SW 1271 (cell line): ENCODE data around the gene GBA2.

ENCODE experiments used
- DNase-seq, 2 experiments: peaks; one replicate each; lab custom pipeline; 2025; lab: John Stamatoyannopoulos, UW

Gene GBA2

GRCh38 chr9:35714579-35715252, 34.3 kb downstream of the GBA2 start:
- DNase-seq, result no peak

DNA sequence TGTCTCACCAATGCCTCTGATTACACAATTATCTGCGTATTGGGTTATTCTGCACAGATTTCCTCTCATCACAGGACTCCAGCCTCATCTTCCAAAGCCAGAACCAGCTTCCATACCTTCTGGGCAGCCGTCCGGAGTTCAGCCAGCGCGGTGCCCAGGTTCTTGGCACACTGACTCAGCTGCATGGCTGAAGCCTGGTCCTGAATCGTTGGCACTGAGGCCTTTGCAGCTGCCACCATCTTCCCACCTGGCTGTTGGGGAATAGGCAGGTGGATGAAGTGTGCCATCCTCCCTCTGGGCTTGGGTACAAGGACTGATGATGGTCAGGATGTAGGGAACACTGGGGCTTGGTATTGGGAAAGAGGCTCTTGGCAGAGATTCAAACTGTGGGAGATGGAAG, 34.9 kb downstream of the GBA2 start:
- DNase-seq, result no peak

- DNase-seq, result no peak
These were observed 35.5 kb downstream of the GBA2 start for GRCh38 chr9:35713578-35713977.

GRCh38 chr9:35712762-35713400, 36.1 kb downstream of the GBA2 start:
- no peak for DNase-seq

GRCh38 chr9:35711501-35712428, 37.3 kb downstream of the GBA2 start:
- no peak for DNase-seq

- DNase-seq, result no peak
These were observed 38.1 kb downstream of the GBA2 start for GRCh38 chr9:35710818-35711500.

DNA sequence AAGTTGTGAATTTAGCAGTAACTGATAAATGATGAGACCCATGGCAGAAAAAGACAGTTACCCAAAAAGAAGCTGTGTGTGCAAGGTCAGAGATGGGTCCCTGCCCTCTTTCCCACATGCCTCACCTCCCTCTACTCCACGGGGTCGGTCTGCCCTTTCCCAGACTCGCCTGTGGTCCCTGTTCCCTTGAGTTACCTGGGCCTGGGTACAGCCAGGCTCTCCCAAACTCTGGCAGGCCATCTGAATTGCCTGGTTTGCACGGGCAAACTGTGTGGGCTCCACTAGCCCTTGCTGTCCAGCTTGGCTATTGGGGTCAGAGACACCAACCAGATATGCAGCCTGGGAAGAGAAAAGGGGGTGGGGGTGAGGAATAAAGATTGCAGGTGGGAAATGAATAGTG, 40.9 kb downstream of the GBA2 start:
- DNase-seq, result no peak

GRCh38 chr9:35706951-35707350, 42.1 kb downstream of the GBA2 start:
- no peak for DNase-seq

DNA sequence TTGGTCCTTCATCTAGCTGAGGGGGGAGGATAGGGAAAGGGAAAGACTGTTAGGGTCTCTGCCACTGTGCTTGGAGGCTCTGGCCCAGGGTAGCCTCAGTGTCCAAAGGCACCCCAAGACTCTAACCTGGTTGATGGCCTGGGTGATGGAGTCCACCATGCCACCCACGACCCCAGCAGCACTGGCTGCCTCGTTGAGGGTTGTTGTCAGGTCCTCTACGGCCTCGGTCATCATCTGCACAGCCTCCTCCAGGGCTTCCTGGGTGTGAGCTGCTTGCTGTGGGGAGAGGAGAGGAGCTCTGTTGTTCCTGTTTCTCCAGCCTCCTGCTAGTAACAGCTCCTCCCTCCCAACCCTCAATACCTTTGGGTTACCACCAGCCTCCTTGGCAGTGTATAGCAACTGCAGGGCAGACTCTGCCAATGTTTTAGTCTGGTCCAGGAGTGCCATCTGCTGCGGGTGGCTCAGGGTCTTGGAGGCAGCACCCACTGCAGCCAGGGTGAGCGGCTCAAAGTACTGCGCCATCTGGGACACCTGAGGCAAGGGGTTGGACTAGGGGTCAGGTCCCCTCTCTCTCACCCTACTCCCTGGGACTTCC, 43.1 kb downstream of the GBA2 start:
- DNase-seq, result no peak

DNA sequence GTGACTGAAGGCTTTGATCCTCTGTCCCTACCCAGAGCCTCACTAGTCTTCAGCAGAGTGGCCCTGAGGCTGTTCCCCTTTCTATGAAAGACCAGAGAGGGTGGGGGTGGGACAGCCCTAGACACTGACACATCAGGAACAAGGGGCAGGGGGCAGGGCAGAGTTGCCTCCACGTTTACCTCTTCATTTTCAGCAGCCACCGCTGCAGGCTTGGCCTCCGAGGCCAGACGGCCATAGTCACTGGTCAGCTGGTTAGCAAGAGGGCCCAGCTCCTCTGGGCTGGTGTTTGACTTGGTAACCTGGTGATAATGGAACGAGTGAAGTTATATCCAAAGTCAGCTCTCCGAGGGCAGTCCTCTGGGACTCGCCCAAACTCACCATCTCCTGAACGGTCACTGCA, 43.7 kb downstream of the GBA2 start:
- no peak for DNase-seq

DNA sequence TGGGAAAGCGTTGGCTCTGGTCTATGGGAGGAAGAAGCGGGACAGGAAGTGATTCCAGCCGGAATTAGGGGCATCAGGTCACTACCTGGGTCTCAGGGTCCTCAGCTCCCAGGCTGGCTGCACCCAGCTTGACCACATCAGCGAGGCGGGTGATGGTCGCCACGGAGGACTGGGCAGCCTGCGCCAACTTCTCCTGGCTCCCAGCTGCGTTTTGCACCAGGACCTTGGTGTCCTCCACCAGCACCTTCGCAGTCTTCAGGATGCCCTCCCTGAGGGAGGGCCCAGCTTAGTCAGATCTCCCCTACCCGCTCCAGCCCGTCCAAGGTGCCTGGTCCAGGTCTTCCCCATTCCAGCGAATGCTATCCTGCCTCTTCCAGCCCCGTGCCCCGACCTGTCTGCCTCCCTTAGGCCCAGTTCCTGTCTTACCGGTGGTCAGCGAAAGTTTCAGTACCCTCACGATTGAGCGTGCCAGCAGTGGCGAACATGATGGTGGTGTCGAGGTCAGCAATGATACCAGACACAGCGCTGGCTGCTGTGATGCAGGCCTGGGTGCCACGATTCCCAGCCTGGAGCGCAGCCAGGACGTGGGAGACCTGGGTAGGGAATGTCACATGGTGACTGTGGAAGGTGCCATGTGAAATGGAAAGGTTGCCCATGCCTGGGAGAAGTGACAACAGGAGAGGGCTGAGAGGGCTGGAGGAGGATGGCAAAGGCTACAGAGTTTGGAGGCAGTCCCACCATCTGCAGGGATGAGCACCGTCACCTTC, 44.9 kb downstream of the GBA2 start:
- no peak for DNase-seq

GRCh38 chr9:35702696-35703095, 46.3 kb downstream of the GBA2 start:
- DNase-seq, result no peak

DNA sequence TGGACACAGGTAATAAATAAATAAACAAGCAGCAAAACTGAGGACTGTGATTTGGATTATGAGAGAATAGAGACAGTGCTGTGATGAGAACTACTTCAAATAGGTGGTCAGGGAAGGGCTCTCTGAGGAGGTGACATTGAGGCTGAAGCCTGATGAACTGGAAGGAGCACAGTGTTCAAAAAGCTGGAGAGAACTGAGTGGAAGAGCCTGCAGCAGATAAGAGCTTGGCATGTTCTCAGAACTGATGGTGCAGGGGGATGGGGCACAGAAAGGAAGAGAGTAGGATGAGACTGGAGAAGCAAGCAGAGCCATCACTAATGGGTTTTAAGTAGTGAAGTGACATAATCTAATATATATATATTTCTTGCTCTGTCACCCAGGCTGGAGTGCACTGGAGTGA, 48.1 kb downstream of the GBA2 start:
- no peak for DNase-seq

GRCh38 chr9:35700031-35700430, 49.0 kb downstream of the GBA2 start:
- no peak for DNase-seq

DNA sequence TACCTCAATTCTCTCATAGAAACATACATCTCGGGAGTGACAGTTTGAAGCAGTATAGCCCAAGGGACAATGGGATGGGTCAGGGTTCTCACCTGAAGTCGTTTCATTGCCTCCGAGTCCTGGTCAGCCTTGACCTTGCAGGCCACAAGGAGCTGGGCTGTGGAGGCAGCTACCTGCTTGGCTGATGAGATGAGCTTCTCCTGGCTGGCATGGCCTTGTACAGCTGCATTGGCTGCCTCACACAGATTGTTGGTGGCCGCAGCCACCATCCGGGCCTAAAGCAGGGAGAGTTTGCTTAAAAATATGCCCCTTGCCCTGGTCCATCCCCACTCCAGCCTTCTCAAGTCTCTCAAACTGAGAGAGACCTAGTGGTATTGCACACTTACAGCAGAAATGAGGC, 50.8 kb downstream of the GBA2 start:
- no peak for DNase-seq

- no peak for DNase-seq
These were observed 51.5 kb downstream of the GBA2 start for GRCh38 chr9:35697486-35697885.

DNA sequence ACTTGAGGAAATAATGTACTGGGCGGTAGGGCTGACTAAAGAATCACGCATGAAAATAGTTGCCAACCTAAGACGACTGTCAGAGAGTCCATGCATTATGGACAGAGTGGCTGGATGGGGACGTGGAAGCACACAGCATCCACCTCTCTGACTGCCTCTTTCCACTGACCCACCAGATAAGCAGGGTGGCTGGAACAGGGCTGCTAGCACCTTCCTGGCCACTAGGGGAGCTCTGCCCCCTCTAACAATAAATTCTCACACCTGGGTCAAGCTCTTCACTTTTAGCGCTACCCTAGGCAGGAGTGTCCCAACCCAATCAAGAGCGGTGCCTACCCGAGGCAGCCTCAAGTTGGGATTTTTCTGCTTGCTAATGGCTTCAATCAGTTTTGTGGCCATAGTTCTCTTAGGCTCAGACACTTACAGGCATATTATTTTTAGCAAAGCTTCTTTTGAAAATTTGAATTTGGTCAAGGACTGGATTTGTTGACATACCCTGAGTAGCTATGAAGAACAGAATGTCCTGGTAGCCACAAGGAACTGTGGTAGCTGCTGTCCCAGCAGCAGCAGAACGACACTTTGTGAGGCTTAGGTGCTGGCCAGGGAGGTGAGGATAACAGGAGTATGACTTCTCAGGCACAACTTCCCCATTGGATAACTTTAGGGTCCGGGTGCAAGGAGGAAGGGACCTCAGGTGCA, 52.4 kb downstream of the GBA2 start:
- DNase-seq, result peak in 1 of 2 experiments; percentile 53

- no peak for DNase-seq
These were observed 53.1 kb downstream of the GBA2 start for GRCh38 chr9:35695943-35696401.

DNA sequence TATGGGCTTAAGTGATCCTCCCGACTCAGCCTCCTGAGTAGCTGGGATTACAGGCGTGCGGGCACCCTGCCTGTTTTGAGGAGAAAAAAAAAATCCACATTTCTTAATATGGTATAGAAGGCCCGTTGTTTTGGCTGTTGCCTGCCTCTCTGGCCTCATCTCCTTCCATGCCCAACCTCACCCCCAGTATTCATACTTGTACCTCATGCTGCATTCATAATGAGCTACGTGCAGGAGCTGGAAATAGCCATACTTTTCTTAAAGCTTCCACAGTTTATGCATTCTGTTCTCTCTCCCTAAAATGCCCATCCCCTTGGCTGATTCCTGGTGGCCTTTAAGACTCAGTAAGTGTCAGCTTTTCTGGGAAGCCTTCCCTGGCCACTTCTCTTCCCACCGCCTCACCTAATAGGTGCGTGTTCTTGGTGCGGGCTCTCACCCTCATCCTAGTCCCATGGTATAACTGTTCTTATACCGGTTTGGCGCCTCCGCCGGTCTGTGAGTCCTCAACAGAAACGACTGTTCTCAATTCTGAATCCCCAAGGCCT, 57.2 kb downstream of the GBA2 start:
- no peak for DNase-seq

GRCh38 chr9:35691334-35691650, 57.7 kb downstream of the GBA2 start:
- no peak for DNase-seq
